GM12874 (cell line): ENCODE measurements around the gene HSPA12B.

Experiments
- TF ChIP-seq, protein P1 (sequence below): IDR thresholded peaks from 2 replicates; pipeline ENCODE4 v1.5.1; 2011; ENCODE audit warnings: low read depth, mild to moderate bottlenecking, control low read depth, low read length, moderate library complexity; ENCODE audit not compliant: insufficient read depth

Gene HSPA12B

DNA sequence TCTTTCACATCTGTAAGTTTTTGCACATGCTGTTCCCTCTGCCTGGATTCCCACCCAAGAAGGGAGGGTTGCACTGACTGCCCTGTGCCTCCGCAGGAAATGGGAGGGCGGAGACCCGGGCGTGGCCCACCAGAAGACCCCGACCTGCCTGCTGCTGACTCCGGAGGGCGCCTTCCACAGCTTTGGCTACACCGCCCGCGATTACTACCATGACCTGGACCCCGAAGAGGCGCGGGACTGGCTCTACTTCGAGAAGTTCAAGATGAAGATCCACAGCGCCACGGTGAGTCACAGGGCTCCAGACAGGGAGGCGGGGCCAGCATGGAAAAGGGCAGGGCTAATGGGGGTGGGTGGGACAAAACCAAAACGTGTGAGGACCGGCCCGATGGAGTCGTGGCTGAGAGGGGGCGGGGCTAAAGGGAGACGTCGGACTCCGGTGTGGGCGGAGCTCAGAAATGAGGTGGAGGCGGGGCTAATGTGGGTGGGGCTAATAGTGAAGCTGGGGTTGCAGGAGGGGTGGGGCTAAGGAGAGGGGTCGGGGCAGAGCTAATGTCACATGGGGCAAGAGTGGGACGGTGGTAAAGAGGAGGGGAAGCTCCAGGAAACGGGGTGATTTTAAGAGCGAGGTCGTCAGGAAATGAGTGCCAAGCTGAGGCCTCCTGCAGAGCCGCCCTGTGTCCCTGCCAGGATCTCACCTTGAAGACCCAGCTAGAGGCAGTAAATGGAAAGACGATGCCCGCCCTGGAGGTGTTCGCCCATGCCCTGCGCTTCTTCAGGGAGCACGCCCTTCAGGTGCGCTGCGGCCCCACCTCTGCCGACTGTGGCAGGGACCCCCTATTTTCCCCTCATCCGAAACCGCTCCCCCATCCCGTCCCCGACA lies 12.6 kb downstream of the HSPA12B start:
- TF ChIP-seq, protein P1, sequence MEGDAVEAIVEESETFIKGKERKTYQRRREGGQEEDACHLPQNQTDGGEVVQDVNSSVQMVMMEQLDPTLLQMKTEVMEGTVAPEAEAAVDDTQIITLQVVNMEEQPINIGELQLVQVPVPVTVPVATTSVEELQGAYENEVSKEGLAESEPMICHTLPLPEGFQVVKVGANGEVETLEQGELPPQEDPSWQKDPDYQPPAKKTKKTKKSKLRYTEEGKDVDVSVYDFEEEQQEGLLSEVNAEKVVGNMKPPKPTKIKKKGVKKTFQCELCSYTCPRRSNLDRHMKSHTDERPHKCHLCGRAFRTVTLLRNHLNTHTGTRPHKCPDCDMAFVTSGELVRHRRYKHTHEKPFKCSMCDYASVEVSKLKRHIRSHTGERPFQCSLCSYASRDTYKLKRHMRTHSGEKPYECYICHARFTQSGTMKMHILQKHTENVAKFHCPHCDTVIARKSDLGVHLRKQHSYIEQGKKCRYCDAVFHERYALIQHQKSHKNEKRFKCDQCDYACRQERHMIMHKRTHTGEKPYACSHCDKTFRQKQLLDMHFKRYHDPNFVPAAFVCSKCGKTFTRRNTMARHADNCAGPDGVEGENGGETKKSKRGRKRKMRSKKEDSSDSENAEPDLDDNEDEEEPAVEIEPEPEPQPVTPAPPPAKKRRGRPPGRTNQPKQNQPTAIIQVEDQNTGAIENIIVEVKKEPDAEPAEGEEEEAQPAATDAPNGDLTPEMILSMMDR = no peak

DNA sequence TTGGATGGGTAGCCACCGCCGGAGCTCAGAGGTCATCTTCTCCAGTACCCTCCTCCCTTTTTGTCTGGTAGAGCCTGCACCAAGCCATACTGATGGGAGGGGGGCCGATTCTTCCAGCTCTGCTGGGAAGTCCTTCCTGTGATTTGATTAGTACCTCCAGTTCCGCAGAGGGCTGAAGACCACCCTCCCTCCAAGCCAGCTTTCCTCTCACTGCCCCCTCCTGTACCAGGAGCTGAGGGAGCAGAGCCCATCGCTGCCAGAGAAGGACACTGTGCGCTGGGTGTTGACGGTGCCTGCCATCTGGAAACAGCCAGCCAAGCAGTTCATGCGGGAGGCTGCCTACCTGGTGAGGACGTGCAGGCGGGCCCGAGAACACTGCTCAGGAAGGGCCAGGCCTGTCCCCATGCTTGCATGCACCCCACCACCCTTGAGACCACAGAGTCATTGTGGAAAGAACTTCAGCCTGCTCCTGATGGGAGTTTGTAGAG lies 13.2 kb downstream of the HSPA12B start:
- TF ChIP-seq, protein P1 = no peak

DNA sequence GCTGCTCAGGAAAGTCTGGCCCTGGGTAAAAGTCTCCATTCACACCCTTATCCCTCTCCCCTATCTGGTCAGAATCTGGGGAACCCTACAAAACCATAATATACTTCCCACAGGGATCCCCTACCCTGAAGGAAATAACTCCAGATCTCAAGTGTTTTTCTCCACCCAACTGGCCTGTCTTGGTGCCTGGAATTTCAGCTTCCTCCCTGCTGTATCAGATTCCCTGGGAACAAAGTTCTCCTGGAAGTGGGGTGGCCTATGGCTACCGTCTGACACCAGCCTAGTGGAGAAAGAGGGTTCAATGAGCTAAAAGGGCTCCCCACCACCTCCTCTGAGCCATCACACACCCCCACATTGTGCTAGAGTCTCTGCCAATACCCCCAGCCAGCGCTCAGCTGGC lies 15.0 kb downstream of the HSPA12B start:
- TF ChIP-seq, protein P1 = no peak

DNA sequence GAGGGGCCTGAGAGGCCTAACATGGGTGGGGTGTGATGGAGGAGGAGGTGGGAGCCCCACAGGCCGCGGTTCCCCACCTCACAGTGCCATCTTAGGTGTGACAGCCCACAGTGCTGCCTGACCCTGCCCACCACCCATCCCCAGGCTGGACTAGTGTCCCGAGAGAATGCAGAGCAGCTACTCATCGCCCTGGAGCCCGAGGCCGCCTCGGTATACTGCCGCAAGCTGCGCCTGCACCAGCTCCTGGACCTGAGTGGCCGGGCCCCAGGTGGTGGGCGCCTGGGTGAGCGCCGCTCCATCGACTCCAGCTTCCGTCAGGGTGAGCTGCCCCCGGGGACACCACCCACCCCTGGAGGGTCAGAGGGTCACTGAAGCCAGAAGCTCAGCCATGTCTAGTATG lies 15.6 kb downstream of the HSPA12B start:
- TF ChIP-seq, protein P1 = no peak

DNA sequence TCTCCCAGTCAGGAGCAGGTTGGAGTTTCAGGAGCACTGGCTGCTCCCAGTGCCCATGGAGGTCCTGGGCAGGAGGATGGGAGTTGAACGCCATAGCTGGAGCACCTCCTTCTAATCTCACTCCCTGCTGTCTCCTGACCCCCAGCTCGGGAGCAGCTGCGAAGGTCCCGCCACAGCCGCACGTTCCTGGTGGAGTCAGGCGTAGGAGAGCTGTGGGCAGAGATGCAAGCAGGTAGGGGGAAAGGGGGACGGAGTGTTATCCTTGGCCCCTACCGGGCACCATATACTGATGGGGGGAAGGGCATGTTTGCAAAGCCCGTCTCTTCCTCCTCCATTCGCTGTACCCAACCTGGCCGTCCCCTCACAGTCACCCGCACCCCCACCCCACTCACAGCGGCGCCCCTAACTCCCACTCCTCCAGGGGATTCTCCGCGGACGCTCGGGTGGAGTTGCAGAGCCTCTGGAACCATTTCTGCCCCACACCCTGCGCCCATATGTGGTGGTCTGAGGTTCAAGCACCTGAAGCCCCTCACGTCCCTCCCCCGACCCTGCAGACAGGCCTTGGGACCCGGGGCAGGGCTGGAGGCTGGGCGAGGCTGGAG lies 16.7 kb downstream of the HSPA12B start:
- TF ChIP-seq, protein P1 = no peak

DNA sequence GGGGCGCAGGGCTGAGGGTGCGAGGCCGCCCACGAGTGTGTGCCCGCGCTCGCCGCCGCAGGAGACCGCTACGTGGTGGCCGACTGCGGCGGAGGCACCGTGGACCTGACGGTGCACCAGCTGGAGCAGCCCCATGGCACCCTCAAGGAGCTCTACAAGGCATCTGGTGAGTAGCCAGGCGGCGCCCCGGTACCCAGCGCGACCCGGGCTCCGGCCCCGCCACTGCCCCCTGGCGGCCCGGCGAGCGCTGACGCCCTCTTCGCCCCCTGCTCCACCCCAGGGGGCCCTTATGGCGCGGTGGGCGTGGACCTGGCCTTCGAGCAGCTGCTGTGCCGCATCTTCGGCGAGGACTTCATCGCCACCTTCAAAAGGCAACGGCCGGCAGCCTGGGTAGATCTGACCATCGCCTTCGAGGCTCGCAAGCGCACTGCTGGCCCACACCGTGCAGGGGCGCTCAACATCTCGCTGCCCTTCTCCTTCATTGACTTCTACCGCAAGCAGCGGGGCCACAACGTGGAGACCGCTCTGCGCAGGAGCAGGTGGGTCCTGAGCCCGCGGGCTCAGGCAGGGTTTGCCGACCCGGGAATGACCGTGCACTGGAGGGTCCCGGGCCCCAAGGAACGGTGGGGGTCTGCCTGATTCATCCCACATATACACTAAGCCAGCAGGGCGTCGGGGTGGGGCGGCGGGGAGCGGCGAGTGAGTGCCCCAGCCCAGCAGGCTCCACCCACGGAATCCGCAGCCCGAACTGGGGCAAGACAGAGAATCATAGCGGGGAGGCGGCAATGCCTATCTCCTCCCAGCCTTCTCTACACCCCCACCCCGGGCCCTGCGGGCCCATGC lies 17.4 kb downstream of the HSPA12B start:
- TF ChIP-seq, protein P1 = peak; percentile 85

DNA sequence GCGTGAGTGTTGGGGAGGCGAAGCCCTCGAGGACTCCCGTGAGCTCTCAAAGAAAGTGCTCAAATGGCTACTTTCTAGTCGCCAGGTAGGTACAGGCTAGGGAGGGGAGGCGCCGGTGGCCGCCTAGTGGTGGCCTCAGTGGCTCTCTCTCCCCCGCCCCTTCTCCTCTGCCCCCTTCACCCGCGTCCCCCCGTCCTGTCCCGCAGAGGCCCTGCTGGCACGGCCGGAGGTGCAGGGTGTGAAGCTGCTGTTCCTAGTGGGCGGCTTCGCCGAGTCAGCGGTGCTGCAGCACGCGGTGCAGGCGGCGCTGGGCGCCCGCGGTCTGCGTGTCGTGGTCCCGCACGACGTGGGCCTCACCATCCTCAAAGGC lies 18.8 kb downstream of the HSPA12B start:
- TF ChIP-seq, protein P1 = peak; percentile 8; the same call in 1 of the 2 replicates
